Measurements from ENCODE around the gene GLT8D1. TPM values are rescaled to one million over a fixed set of nuclear protein-coding genes. Genes with fewer than 3 reads are reported as not detected.

The GLT8D1 gene
- total and polyA plus RNA-seq, 2 experiments from 2014 or later: 149 to 151 TPM

- H3K36me3 ChIP-seq (ENCODE audit: low read depth): 0 out of 2 replicates have a peak, but pooled peaks cover 9% of the 10 kb centered on the region
- no peaks in the 10 kb centered on the region for H3K9me2 ChIP-seq (ENCODE audit: insufficient read depth)
- no peak overlapping the region for H3K27ac ChIP-seq
- no peaks in the 10 kb centered on the region for H3K9me3 ChIP-seq (ENCODE audit: low read depth)
- WGBS, 2 experiments (ENCODE audit: low coverage in 1 of 2, low lambda C conversion rate in 2 of 2, missing lambda C conversion rate in 2 of 2): 82 to 88% methylated on average over 11 of the region's 11 CpGs
- H3F3A ChIP-seq (ENCODE audit: insufficient read depth): peaks cover 5% of the 10 kb centered on the region; the same call in 1 of the 2 replicates
- H3K4me2 ChIP-seq (ENCODE audit: unreplicated experiment): no peak overlapping the region
- H3K4me3 ChIP-seq: no peak overlapping the region
- no peaks in the 10 kb centered on the region for H3K79me2 ChIP-seq (ENCODE audit: insufficient read depth)
- H4K20me1 ChIP-seq (ENCODE audit: insufficient read depth): no peaks in the 10 kb centered on the region
- in situ Hi-C loops (cut with MboI): no loop called here
- no peaks in the 10 kb centered on the region for H3K4me1 ChIP-seq (ENCODE audit: insufficient read depth)
- no peaks in the 10 kb centered on the region for H3K27me3 ChIP-seq (replicated peaks; ENCODE audit: insufficient read depth)
- TF ChIP-seq EZH2phosphoT487 (IDR thresholded peaks at IDR 0.05; ENCODE audit: insufficient read depth, low read depth): no peak
- TF ChIP-seq EZH2 (IDR thresholded peaks at IDR 0.05; ENCODE audit: insufficient read depth, poor library complexity, severe bottlenecking): no peak
- H2AFZ ChIP-seq: no peak overlapping the region
- no peak for DNase-seq
- H3K9ac ChIP-seq: no peak overlapping the region
Observed at GRCh38 chr3:52715714-52716305, 10.2 kb upstream of the GLT8D1 start.

GRCh38 chr3:52714335-52715302, 9.0 kb upstream of the GLT8D1 start:
- H3K9ac ChIP-seq: no peak overlapping the region
- no peak overlapping the region for H2AFZ ChIP-seq
- H3K27me3 ChIP-seq (replicated peaks; ENCODE audit: insufficient read depth): no peaks in the 10 kb centered on the region
- TF ChIP-seq EZH2phosphoT487 (IDR thresholded peaks at IDR 0.05; ENCODE audit: insufficient read depth, low read depth): no peak
- no peak for TF ChIP-seq EZH2 (IDR thresholded peaks at IDR 0.05; ENCODE audit: insufficient read depth, poor library complexity, severe bottlenecking)
- WGBS, 2 experiments (ENCODE audit: low coverage in 1 of 2, low lambda C conversion rate in 2 of 2, missing lambda C conversion rate in 2 of 2): 55 to 60% methylated on average over 27 to 32 of the region's 39 CpGs
- no peaks in the 10 kb centered on the region for H4K20me1 ChIP-seq (ENCODE audit: insufficient read depth)
- no peak overlapping the region for H3K27ac ChIP-seq
- H3F3A ChIP-seq (ENCODE audit: insufficient read depth): peaks cover 15% of the 10 kb centered on the region
- in situ Hi-C loops (cut with MboI): no loop called here
- H3K4me3 ChIP-seq: no peak overlapping the region
- DNase-seq: no peak
- H3K9me3 ChIP-seq (ENCODE audit: low read depth): no peaks in the 10 kb centered on the region
- no peaks in the 10 kb centered on the region for H3K79me2 ChIP-seq (ENCODE audit: insufficient read depth)
- no peaks in the 10 kb centered on the region for H3K4me1 ChIP-seq (ENCODE audit: insufficient read depth)
- H3K36me3 ChIP-seq (ENCODE audit: low read depth): 0 out of 2 replicates have a peak, but pooled peaks cover 9% of the 10 kb centered on the region
- no peak overlapping the region for H3K4me2 ChIP-seq (ENCODE audit: unreplicated experiment)
- H3K9me2 ChIP-seq (ENCODE audit: insufficient read depth): no peaks in the 10 kb centered on the region

DNA sequence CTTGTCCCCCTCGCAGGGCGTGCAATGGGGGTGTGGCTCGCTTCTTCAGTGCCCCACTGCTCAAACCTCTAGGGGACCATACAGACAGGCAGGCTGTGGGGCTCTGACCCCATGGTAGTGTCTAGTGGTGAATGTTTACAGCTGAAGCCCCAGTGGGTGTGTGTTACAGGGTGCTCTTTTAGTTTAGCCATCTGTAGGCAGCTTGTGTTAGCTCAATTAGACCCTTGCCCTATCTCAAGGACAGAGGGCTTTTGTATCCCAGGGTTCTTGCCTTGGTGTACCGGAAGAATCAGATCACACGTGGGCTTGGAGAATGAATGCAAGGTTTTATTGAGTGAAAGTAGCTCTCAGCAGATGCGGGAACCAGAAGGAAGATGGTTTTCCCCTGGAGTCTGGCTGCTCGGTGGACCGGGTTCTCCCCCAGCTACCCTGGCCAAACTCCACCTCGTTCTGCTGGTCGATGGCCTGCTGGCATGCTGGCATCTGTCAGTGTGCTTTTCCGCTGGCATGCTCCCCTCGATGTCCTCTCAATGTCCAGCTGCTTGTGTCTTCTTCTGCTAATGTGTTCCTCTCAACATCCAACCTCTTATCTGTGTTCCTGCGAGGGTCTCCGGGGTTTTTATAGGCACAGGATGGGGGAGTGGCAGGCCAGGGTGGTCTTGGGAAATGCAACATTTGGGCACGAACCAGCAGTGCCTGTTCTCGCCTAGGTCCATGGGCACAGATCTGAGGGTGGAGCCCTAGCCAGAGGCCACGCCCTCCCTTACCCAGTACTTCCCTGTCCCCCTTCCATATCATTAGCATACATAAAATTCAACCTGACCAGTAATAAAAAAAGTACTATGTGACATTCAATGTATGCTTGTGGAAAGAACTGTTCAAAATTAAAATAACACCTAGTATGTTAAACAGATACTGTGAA, 7.0 kb upstream of the GLT8D1 start:
- Histone ChIP-seq H3F3A (ENCODE audit: insufficient read depth) (peaks cover 24% of the 10 kb centered on the region), H3K9me2 (ENCODE audit: insufficient read depth) (no peaks in the 10 kb centered on the region), H3K79me2 (ENCODE audit: insufficient read depth) (peaks cover 16% of the 10 kb centered on the region), H3K9me3 (ENCODE audit: low read depth) (no peaks in the 10 kb centered on the region), H3K27ac (no peak overlapping the region), H4K20me1 (ENCODE audit: insufficient read depth) (no peaks in the 10 kb centered on the region), H3K4me3 (no peak overlapping the region), H2AFZ (no peak overlapping the region), H3K4me1 (ENCODE audit: insufficient read depth) (peaks cover 7% of the 10 kb centered on the region), H3K27me3 (replicated peaks; ENCODE audit: insufficient read depth) (no peaks in the 10 kb centered on the region), H3K36me3 (ENCODE audit: low read depth) (peaks cover 21% of the 10 kb centered on the region), H3K4me2 (ENCODE audit: unreplicated experiment) (no peak overlapping the region), H3K9ac (no peak overlapping the region)
- no peak for TF ChIP-seq EZH2 (IDR thresholded peaks at IDR 0.05; ENCODE audit: insufficient read depth, poor library complexity, severe bottlenecking)
- no peak for TF ChIP-seq EZH2phosphoT487 (IDR thresholded peaks at IDR 0.05; ENCODE audit: insufficient read depth, low read depth)
- WGBS, 2 experiments (ENCODE audit: low coverage in 1 of 2, low lambda C conversion rate in 2 of 2, missing lambda C conversion rate in 2 of 2): 97% methylated on average over 17 of the region's 17 CpGs
- in situ Hi-C loops (cut with MboI): no loop called here
- DNase-seq: no peak

DNA sequence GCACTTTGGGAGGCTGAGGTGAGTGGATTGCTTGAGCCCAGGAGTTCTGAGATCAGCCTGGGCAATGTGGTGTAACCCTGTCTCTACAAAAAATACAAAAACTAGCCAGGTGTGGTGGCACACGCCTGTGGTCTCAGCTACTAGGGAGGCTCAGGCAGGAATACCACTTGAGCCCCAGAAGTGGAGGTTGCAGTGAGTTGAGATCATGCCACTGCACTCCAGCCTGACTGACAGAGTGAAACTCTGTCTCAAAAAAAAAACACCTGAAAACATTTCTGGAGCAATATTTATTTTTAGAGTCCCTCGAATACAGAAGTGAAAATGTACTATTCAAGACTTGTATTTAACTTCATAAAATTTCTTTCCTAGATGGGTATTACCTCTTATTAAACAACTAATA, 4.9 kb upstream of the GLT8D1 start:
- in situ Hi-C loops (cut with MboI): no loop called here

More for the DNA sequence above, 4.9 kb upstream of the GLT8D1 start:
- Histone ChIP-seq H3K4me2 (ENCODE audit: unreplicated experiment) (no peak overlapping the region), H3K79me2 (ENCODE audit: insufficient read depth) (peaks cover 32% of the 10 kb centered on the region), H4K20me1 (ENCODE audit: insufficient read depth) (no peaks in the 10 kb centered on the region), H3K9me3 (ENCODE audit: low read depth) (no peaks in the 10 kb centered on the region), H3K27ac (no peak overlapping the region), H3K4me3 (no peak overlapping the region), H3K9ac (no peak overlapping the region), H3K27me3 (replicated peaks; ENCODE audit: insufficient read depth) (no peaks in the 10 kb centered on the region), H3K4me1 (ENCODE audit: insufficient read depth) (peaks cover 14% of the 10 kb centered on the region), H2AFZ (no peak overlapping the region), H3F3A (ENCODE audit: insufficient read depth) (peaks cover 29% of the 10 kb centered on the region), H3K36me3 (ENCODE audit: low read depth) (peaks cover 21% of the 10 kb centered on the region), H3K9me2 (ENCODE audit: insufficient read depth) (no peaks in the 10 kb centered on the region)
- WGBS, 2 experiments (ENCODE audit: low coverage in 1 of 2, low lambda C conversion rate in 2 of 2, missing lambda C conversion rate in 2 of 2): 78 to 84% methylated on average over 2 of the region's 2 CpGs
- DNase-seq: no peak
- TF ChIP-seq EZH2 (IDR thresholded peaks at IDR 0.05; ENCODE audit: insufficient read depth, poor library complexity, severe bottlenecking): no peak
